Lower lobe of right lung (tissue), 2 donors: Measurements from ENCODE around the gene MRPL20. TPM values are rescaled to one million over a fixed set of nuclear protein-coding genes. Genes with fewer than 3 reads are reported as not detected.
A peak's percentile ranks its signal among the peaks of the same experiment; 100 is the strongest.
"Not testable (repeated sequence)": the region's sequence is repeated elsewhere in the genome, so short reads cannot be mapped to it uniquely, and the experiment has no call there.

Experiments
- ATAC-seq, 2 donors: fragments of 200-7000 bp; cut with Tn5 transposase; one replicate each; pipeline ENCODE4 v1.9.1; 2020 to 2022; ENCODE audit warnings: mild to moderate bottlenecking in 2 of 2, moderate library complexity in 2 of 2
- DNase-seq: peaks from one replicate; pipeline ENCODE4 v3.0.0-alpha.2; 2020
- H3K27ac ChIP-seq: fragments of 200-600 bp; one replicate; pipeline ENCODE4 v1.8.0; 2022
- H3K27me3 ChIP-seq: fragments of 200-600 bp; one replicate; pipeline ENCODE4 v1.8.0; 2022; ENCODE audit warnings: low read depth
- H3K36me3 ChIP-seq: fragments of 200-600 bp; one replicate; pipeline ENCODE4 v1.8.0; 2022; ENCODE audit warnings: mild to moderate bottlenecking
- H3K4me1 ChIP-seq: fragments of 200-600 bp; one replicate; pipeline ENCODE4 v1.8.0; 2022
- H3K4me3 ChIP-seq: fragments of 200-600 bp; one replicate; pipeline ENCODE4 v1.8.0; 2022; ENCODE audit warnings: mild to moderate bottlenecking
- H3K9me3 ChIP-seq: fragments of 200-600 bp; one replicate; pipeline ENCODE4 v1.8.0; 2022
- CTCF ChIP-seq: fragments of 200-600 bp; IDR thresholded peaks from one replicate; pipeline ENCODE4 v1.8.0; 2022; ENCODE audit warnings: antibody characterized with exemption, mild to moderate bottlenecking
- intact Hi-C: fragments of 100-400 bp; cut with DNase I; formaldehyde crosslinking; loops from one replicate; pipeline ENCODE4 v1.11.0; 2022
- total RNA-seq: library from RNA; stranded (reverse); fragmentation: NEBNext Ultra II Directional; extraction: Animal tissue kit (Norgen Biotek cat#: 25700); gene quantifications from one replicate; pipeline ENCODE4 v1.2.1, GENCODE V29; 2021
- donor health status: DM: no; HTN: yes; CAD: no; lungs with severe emphysema.

The MRPL20 gene
- total RNA-seq, 1 donor from 2014 or later, result 79.8 TPM

- H3K36me3 ChIP-seq, result no peaks in the 10 kb centered on the region
- H3K27ac ChIP-seq, result no peak overlapping the region
- intact Hi-C loops, result no loop called here
- H3K9me3 ChIP-seq, result peaks cover 3% of the 10 kb centered on the region
- no peaks in the 10 kb centered on the region for H3K27me3 ChIP-seq
- H3K4me1 ChIP-seq, result peaks cover 14% of the 10 kb centered on the region
- ATAC-seq (no peak), DNase-seq (no peak)
- no peak for TF ChIP-seq CTCF
- H3K4me3 ChIP-seq, result no peak overlapping the region
These were observed 8.7 kb upstream of the MRPL20 start for GRCh38 chr1:1415751-1416150.

GRCh38 chr1:1412311-1412902, 5.3 kb upstream of the MRPL20 start:
- H3K36me3 ChIP-seq, H3K9me3 ChIP-seq, intact Hi-C loops, H3K4me3 ChIP-seq, H3K27me3 ChIP-seq, DNase-seq, H3K27ac ChIP-seq, ATAC-seq: not testable (repeated sequence)
- peaks cover 21% of the 10 kb centered on the region for H3K4me1 ChIP-seq

GRCh38 chr1:1411626-1412025, 4.5 kb upstream of the MRPL20 start:
- no peak overlapping the region for H3K4me3 ChIP-seq
- H3K9me3 ChIP-seq, result peaks cover 3% of the 10 kb centered on the region
- ATAC-seq (no peak), DNase-seq (no peak)
- no peaks in the 10 kb centered on the region for H3K36me3 ChIP-seq
- intact Hi-C loops, result no loop called here
- no peaks in the 10 kb centered on the region for H3K27me3 ChIP-seq
- no peak overlapping the region for H3K27ac ChIP-seq
- no peak for TF ChIP-seq CTCF
- H3K4me1 ChIP-seq, result peaks cover 22% of the 10 kb centered on the region

- DNase-seq, ATAC-seq, H3K4me3 ChIP-seq, intact Hi-C loops, H3K27ac ChIP-seq, H3K36me3 ChIP-seq, H3K27me3 ChIP-seq, H3K9me3 ChIP-seq: not testable (repeated sequence)
- peaks cover 36% of the 10 kb centered on the region for H3K4me1 ChIP-seq
These were observed 3.1 kb upstream of the MRPL20 start for GRCh38 chr1:1410238-1410637.

- no peak for TF ChIP-seq CTCF
- H3K4me3 ChIP-seq, result peak overlapping the region; percentile 86
- H3K36me3 ChIP-seq, result peaks cover 34% of the 10 kb centered on the region
- H3K4me1 ChIP-seq, result peaks cover 40% of the 10 kb centered on the region
- no peaks in the 10 kb centered on the region for H3K27me3 ChIP-seq
- DNase-seq (no peak), ATAC-seq (peak; percentile 25 to 31)
- peak overlapping the region; percentile 92 for H3K27ac ChIP-seq
- peaks cover 3% of the 10 kb centered on the region for H3K9me3 ChIP-seq
- intact Hi-C loops, result no loop called here
These were observed 684 bp upstream of the MRPL20 start for GRCh38 chr1:1407636-1408318.

- Histone ChIP-seq H3K9me3 (no peaks in the 10 kb centered on the region), H3K27me3 (no peaks in the 10 kb centered on the region), H3K36me3 (peaks cover 49% of the 10 kb centered on the region), H3K27ac (peak overlapping the region; percentile 92), H3K4me3 (peak overlapping the region; percentile 86), H3K4me1 (peaks cover 40% of the 10 kb centered on the region)
- ATAC-seq (peak; percentile 2 to 3), DNase-seq (no peak)
- intact Hi-C loops, result no loop called here
- TF ChIP-seq CTCF, result no peak
These were observed 832 bp downstream of the MRPL20 start for GRCh38 chr1:1406101-1406820.
